ENCODE data around the gene PRKG2. TPM values are rescaled to one million over a fixed set of nuclear protein-coding genes. Genes with fewer than 3 reads are reported as not detected.

Gene PRKG2
- polyA plus RNA-seq, 1 donor from 2014 or later: 0.16 TPM

DNA sequence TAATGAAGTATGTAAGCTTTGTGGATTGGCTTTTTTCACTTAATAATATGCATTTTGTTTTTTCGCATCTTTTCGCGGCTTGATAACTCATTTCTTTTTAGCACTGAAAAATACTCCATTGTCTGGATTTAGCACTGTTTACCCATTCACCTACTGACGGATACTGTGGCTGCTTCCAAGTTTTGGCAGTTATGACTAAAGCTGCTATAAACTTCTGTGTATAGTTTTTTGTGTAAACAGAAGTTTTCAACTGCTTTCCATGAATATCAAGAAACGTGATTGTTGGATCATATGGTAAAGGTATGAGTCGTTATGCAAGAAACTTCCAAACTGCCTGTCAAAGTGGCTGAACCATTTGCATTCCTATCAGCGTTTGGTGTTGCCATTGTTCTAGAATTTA is 96.9 kb downstream of the PRKG2 start:
- no peaks in the 10 kb centered on the region for H3F3A ChIP-seq (ENCODE audit: insufficient read depth, low read length, poor library complexity, severe bottlenecking)
- no peak overlapping the region for H3K4me2 ChIP-seq (ENCODE audit: low read length)
- no peak overlapping the region for H3K4me3 ChIP-seq (ENCODE audit: low read length)
- no peak overlapping the region for H2AFZ ChIP-seq (ENCODE audit: low read depth, low read length)
- H3K27me3 ChIP-seq (ENCODE audit: insufficient read depth, low read depth, low read length): no peaks in the 10 kb centered on the region
- no peak overlapping the region for H3K9ac ChIP-seq (ENCODE audit: low read length)
- TF ChIP-seq, protein P1, sequence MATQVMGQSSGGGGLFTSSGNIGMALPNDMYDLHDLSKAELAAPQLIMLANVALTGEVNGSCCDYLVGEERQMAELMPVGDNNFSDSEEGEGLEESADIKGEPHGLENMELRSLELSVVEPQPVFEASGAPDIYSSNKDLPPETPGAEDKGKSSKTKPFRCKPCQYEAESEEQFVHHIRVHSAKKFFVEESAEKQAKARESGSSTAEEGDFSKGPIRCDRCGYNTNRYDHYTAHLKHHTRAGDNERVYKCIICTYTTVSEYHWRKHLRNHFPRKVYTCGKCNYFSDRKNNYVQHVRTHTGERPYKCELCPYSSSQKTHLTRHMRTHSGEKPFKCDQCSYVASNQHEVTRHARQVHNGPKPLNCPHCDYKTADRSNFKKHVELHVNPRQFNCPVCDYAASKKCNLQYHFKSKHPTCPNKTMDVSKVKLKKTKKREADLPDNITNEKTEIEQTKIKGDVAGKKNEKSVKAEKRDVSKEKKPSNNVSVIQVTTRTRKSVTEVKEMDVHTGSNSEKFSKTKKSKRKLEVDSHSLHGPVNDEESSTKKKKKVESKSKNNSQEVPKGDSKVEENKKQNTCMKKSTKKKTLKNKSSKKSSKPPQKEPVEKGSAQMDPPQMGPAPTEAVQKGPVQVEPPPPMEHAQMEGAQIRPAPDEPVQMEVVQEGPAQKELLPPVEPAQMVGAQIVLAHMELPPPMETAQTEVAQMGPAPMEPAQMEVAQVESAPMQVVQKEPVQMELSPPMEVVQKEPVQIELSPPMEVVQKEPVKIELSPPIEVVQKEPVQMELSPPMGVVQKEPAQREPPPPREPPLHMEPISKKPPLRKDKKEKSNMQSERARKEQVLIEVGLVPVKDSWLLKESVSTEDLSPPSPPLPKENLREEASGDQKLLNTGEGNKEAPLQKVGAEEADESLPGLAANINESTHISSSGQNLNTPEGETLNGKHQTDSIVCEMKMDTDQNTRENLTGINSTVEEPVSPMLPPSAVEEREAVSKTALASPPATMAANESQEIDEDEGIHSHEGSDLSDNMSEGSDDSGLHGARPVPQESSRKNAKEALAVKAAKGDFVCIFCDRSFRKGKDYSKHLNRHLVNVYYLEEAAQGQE (IDR thresholded peaks at IDR 0.05; ENCODE audit: borderline replicate concordance): no peak
- TF ChIP-seq SMC3 (conservative IDR thresholded peaks at IDR 0.05; ENCODE audit: poor library complexity): no peak
- TF ChIP-seq EP300 (conservative IDR thresholded peaks at IDR 0.05; ENCODE audit: poor library complexity, severe bottlenecking): no peak
- TF ChIP-seq, protein P2, sequence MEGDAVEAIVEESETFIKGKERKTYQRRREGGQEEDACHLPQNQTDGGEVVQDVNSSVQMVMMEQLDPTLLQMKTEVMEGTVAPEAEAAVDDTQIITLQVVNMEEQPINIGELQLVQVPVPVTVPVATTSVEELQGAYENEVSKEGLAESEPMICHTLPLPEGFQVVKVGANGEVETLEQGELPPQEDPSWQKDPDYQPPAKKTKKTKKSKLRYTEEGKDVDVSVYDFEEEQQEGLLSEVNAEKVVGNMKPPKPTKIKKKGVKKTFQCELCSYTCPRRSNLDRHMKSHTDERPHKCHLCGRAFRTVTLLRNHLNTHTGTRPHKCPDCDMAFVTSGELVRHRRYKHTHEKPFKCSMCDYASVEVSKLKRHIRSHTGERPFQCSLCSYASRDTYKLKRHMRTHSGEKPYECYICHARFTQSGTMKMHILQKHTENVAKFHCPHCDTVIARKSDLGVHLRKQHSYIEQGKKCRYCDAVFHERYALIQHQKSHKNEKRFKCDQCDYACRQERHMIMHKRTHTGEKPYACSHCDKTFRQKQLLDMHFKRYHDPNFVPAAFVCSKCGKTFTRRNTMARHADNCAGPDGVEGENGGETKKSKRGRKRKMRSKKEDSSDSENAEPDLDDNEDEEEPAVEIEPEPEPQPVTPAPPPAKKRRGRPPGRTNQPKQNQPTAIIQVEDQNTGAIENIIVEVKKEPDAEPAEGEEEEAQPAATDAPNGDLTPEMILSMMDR (IDR thresholded peaks at IDR 0.05; ENCODE audit: poor library complexity, severe bottlenecking): no peak
- TF ChIP-seq MXI1 (conservative IDR thresholded peaks at IDR 0.05; ENCODE audit: poor library complexity, severe bottlenecking): no peak
- TF ChIP-seq TAF1 (IDR thresholded peaks at IDR 0.05; ENCODE audit: low read depth): no peak
- no peaks in the 10 kb centered on the region for H4K20me1 ChIP-seq (ENCODE audit: insufficient read depth)
- no peaks in the 10 kb centered on the region for H3K9me3 ChIP-seq (ENCODE audit: low read length)
- H3K36me3 ChIP-seq (ENCODE audit: insufficient read depth, low read length): no peaks in the 10 kb centered on the region
- H3K9me2 ChIP-seq (ENCODE audit: insufficient read depth, low read length): no peaks in the 10 kb centered on the region
- H3K27ac ChIP-seq (ENCODE audit: low read length): no peak overlapping the region
- H3K79me2 ChIP-seq (replicated peaks; ENCODE audit: insufficient read depth, low read length): no peaks in the 10 kb centered on the region

DNA sequence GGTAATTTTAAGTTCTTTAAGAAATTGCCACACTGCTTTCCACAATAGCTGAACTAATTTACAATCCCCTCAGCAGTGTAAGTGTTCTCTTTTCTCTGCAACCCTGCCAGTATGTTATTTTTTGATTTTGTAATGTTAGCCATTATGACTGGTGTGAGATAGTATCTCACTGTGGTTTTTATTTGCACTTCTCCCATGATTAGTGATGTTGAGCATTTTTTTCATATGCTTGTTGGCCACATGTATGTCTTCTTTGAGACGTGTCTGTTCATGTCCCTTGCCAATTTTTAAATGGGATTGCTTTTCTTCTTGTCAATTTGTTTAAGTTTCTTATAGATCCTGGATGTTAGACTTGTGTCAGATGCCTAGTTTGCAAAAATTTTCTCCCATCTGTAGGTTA is 98.5 kb downstream of the PRKG2 start:
- no peak overlapping the region for H3K9ac ChIP-seq (ENCODE audit: low read length)
- TF ChIP-seq RAD21 (conservative IDR thresholded peaks at IDR 0.05) (no peak), MXI1 (conservative IDR thresholded peaks at IDR 0.05; ENCODE audit: poor library complexity, severe bottlenecking) (no peak), EP300 (conservative IDR thresholded peaks at IDR 0.05; ENCODE audit: poor library complexity, severe bottlenecking) (no peak), POLR2AphosphoS5 (IDR thresholded peaks at IDR 0.05) (no peak), EZH2 (IDR thresholded peaks at IDR 0.05; ENCODE audit: borderline replicate concordance, insufficient read depth, low read length, poor library complexity, severe bottlenecking) (no peak), TAF1 (IDR thresholded peaks at IDR 0.05; ENCODE audit: low read depth) (no peak), SMC3 (conservative IDR thresholded peaks at IDR 0.05; ENCODE audit: poor library complexity) (no peak)
- TF ChIP-seq, protein P1 (IDR thresholded peaks at IDR 0.05; ENCODE audit: borderline replicate concordance): no peak
- TF ChIP-seq, protein P2 (IDR thresholded peaks at IDR 0.05; ENCODE audit: poor library complexity, severe bottlenecking): no peak
- H3K27ac ChIP-seq (ENCODE audit: low read length): no peak overlapping the region
- H3K36me3 ChIP-seq (ENCODE audit: insufficient read depth, low read length): no peaks in the 10 kb centered on the region
- no peaks in the 10 kb centered on the region for H3K9me3 ChIP-seq (ENCODE audit: low read length)
- no peak overlapping the region for H3K4me3 ChIP-seq (ENCODE audit: low read length)
- H3F3A ChIP-seq (ENCODE audit: insufficient read depth, low read length, poor library complexity, severe bottlenecking): no peaks in the 10 kb centered on the region
- H4K20me1 ChIP-seq (ENCODE audit: insufficient read depth): no peaks in the 10 kb centered on the region
- H3K79me2 ChIP-seq (replicated peaks; ENCODE audit: insufficient read depth, low read length): no peaks in the 10 kb centered on the region
- H2AFZ ChIP-seq (ENCODE audit: low read depth, low read length): no peak overlapping the region
- no peaks in the 10 kb centered on the region for H3K27me3 ChIP-seq (ENCODE audit: insufficient read depth, low read depth, low read length)
- no peaks in the 10 kb centered on the region for H3K9me2 ChIP-seq (ENCODE audit: insufficient read depth, low read length)
- no peak overlapping the region for H3K4me2 ChIP-seq (ENCODE audit: low read length)

All from neural cell (in vitro differentiated cells).